ENCODE data around the gene OR6S1.

Gene OR6S1, protein sequence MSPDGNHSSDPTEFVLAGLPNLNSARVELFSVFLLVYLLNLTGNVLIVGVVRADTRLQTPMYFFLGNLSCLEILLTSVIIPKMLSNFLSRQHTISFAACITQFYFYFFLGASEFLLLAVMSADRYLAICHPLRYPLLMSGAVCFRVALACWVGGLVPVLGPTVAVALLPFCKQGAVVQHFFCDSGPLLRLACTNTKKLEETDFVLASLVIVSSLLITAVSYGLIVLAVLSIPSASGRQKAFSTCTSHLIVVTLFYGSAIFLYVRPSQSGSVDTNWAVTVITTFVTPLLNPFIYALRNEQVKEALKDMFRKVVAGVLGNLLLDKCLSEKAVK

DNA sequence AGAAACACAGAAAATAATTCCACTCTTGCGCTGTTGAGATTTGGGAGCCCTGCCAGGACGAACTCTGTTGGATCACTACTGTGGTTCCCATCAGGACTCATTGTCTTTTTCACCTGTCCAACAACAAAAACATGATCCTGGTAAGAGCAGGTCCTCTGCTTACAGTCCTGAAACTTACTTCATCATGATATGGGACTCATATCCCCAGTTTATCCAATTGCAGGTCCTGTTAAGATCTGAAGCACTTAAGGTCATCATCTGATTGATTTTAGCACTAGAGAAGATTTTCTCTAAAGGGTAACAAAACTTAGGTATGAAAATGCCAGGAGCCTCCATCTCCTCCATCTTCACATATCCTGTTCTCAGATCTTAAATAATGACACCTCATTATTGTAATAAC lies at the start of gene OR6S1:
Gene OR6S1 (minus strand): TSS at position 101 of the 400 bp plus-strand sequence. CDS start 0 bp downstream, at position 101.
- no peak for DNase-seq (ENCODE audit: low read depth in 2 of 2)

DNA sequence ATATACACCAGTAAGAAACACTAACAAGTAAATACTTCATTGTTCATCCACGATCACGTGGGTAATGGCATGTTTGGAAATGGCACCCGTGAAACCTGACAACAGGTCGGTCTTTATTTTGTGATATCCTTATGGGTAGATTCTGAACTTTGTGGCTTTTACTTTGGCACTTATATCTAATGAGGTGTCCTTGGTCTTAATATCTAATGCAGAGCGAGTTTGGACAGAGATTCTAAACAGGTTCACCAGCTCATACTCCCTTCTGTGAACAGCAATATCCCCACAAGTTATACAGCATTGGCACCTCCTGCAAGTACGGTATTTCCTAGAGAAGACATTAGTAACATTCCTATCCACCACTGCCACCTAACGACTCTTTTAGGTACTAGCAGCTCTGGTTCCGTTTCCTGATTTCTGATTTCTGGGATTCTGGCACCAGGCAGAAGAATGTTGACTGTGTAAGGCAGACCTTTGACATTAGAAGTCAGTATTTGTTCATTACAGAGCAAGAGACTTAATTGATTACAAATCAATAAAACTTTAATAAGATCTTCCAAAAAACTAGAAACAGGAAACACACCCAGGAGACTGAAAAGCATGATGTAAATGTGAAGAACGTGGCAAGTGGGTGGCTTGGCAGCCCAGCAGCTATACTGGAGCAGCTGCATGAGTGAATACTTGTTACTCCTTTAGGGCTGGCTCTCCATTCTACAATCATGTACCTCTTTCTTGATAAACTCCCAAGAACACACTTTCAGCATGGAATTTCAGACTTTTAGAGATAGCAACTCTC lies 49.6 kb upstream of the OR6S1 start:
- DNase-seq (ENCODE audit: low read depth in 2 of 2), result peak in 1 of 2 donors; percentile 13

DNA sequence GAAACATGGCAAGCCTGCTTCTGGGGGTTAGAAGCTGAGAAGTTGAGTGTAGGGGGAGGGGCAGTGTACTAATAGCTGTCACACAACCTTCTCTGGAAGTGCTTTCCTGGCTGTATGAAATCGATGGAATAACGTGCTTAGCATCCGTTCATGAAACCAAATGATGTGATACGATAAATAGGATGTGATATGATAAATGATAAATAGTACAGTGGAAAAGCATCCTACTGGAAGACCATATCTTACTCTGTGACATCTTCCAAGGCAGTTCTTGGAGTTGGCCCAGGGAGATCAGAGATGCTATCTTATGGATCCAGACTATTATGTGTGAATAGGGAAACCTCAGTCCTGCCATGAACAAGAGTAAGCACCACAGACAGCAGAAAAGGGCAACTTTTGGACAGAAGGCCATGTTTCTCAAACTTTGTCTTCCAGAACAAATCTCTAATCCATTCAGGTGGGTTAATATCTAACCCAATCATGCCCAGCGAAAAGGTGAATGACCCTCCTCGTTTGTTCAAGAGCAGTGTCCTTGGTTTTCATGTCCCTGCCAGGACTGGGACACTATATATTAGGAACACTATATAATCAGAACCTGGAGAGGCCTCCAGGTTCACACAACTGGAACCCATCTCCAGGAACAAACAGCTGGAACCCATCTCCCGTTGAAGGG lies 46.8 kb upstream of the OR6S1 start, which contains the start of gene ANG:
Gene ANG (plus strand): TSS at position 598 of the 673 bp plus-strand sequence. CDS start 4,801 bp downstream, outside the sequence.
- DNase-seq (ENCODE audit: low read depth in 2 of 2), result no peak

DNA sequence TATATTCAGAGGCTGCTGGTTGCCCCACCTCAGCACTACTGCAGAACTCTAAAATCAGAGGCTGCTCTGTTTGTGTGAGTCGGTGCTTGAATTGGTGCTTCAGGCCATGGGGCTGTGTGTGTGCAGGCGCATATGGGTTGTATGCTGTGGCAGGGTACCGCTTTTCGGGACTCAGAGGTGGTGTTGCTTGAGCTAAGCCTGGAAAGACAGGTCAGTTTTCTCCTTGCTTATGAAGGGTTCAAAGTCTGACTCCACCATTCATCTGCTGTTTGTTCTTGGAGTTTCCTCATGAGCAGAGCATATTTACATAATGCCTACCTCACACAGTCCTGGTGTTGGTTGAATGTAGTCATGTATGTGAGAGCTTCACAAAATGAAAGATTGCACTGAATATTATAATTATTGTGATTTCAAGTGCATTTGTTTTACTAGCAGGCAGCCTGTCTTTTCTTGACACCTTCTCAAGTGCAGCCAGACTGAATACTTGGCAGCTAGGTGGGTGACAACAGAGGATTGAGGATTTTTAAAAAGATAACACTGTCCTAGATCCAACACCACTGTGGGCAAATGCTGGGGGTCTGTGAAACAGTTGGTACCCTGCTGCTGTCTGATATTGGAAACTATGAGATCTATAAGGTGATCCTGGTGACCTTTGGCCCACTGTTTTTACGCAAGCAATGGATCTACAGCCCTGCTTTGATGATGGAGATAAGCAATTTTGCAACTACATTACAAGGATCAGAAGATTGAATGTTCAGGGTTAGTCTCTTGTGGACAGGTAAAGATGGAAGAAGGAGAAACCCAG lies 46.1 kb upstream of the OR6S1 start:
- no peak for DNase-seq (ENCODE audit: low read depth in 2 of 2)

DNA sequence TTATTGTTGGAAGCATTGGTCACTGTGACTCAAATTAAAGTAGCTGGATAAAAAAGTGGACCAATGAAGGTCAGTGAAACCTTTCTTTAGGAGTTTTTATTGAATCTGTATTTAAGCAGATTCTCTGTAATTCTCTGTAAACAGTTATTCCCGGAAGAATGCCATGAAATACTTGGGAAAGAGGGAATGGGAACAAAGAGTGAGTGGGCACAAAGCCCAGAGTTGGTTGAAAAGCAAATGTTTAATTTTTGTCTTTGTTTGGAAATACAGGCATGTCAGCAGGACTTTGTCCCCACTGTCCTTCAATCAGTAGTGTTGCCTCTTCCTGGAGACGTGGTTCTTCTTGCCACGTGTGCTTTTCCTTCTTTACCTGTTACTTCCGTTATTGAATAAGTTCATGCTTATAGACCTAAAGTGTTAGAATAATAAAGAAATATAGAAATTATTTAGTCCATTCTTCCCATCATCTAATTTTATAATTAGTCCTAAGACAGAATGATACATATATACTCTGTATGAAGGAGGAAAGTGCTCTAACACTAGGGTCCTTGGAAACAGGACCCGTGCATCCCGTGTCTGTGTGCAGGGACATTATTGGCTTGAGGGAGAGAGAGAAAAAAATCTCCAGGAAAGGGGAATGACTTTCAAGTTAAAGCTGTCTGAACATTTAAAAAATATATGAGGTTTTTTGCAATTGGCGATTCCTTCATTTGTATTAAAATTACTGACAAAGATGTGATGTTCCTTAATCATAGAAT lies 45.1 kb upstream of the OR6S1 start:
- no peak for DNase-seq (ENCODE audit: low read depth in 2 of 2)

DNA sequence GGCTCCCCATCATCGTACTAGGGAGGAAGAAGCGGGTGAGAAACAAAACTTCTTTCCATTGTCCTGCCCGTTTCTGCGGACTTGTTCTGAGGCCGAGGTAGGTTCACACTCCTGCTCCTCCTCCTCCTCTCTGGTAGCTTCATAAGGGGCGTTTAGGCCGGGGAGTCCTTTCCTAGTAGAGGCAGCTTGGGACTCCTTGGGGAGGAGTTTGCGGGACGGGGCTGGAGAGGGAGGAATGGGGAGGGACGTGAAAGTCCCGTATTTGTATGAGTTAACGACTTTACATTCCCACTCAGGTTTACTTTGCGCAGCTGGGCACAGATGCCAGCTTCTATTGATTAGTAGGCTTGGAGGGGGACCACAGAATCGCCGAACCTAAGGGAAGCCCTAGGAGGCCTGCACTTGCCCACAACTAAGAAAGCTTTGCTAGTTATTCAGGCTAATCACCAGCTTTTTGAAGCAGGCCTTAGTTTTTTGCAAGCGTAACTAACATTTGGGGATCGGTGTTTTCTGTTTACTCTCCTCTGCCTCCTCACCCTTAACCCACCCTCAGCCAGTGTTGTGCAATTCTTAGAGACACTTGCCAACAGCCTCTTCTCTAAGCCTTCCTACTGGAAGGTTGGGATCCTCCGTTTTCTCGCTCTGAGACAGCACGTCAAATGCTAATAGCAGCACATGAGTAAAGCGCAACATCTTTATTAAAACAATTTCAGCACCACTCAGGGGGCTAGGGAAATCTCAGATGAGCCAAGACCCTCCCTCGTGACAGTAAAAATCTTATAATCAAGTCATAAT lies 43.4 kb upstream of the OR6S1 start:
- no peak for DNase-seq (ENCODE audit: low read depth in 2 of 2)

DNA sequence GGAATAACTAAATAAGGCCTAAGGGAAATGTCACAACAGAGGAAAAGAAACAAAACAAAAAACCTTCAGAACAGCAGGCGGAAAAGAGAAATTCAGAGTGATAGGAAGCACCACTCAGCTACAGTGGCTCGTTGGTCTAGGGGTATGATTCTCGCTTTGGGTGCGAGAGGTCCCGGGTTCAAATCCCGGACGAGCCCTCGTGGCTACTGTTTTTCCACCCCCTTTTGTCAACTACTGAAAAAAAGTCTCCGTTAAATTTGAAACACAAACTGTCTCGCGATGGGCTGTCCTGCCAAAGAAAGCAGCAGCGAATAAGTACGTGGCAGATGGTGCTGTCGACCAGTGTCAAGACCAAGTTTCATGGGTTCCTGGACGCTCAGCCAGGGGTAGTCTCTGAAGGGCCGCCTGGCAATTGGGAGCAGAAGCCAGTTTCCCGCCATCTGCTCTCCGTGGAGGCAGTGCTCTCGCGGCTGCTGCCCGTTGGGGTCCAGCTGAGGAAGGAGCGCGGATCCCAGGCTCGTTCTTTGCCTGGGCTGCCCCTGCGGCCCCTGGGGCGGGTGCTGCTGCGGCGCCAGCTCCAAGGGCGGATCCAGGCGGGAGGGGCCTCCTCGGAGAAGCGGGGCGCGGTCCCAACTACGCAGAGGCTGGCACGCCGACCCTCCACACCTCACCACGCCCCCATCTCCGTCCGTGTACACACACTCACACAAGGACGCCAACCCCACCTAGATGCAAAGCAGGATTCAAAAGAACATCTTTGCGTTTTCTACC lies 42.6 kb upstream of the OR6S1 start, which contains the start of gene RNASE4:
Gene RNASE4 (plus strand): TSS at position 670 of the 771 bp plus-strand sequence. CDS start 14,812 bp downstream, outside the sequence.
- DNase-seq (ENCODE audit: low read depth in 2 of 2), result peak; percentile 68 to 74

DNA sequence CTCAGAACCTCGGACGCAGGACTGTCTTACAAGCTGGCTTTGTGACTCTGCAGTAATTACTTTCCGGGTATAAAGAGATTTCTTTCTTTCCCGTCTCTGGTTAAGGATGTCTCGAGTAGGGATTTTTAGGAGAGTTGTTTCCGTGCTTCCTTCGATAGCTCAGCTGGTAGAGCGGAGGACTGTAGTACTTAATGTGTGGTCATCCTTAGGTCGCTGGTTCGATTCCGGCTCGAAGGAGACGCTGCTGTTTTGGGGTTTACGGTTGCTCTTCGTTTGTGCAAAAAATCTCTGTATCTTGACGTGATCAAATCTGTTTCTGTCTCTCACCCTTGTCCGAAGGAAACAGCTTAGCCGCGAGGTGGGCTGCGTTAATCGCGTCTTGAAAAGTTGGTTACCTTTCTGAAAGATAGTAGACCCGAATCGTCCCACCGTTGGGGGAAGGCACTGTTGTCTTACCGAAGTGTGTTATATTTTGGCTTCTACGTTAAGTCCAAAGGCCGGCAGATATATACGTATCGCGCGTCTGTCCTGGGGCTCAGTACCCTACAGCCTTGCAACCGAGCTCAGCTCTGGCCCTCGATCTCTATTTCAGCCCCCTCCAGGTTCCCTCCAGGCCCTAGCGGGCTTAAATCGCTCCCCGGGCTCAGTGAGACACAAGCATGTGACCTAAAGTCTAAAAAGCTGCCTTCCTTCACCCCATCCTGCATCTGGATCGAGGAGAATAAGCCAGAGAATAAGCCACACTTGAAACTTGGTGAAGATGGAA lies 41.8 kb upstream of the OR6S1 start:
- DNase-seq (ENCODE audit: low read depth in 2 of 2), result peak; percentile 61 to 72

DNA sequence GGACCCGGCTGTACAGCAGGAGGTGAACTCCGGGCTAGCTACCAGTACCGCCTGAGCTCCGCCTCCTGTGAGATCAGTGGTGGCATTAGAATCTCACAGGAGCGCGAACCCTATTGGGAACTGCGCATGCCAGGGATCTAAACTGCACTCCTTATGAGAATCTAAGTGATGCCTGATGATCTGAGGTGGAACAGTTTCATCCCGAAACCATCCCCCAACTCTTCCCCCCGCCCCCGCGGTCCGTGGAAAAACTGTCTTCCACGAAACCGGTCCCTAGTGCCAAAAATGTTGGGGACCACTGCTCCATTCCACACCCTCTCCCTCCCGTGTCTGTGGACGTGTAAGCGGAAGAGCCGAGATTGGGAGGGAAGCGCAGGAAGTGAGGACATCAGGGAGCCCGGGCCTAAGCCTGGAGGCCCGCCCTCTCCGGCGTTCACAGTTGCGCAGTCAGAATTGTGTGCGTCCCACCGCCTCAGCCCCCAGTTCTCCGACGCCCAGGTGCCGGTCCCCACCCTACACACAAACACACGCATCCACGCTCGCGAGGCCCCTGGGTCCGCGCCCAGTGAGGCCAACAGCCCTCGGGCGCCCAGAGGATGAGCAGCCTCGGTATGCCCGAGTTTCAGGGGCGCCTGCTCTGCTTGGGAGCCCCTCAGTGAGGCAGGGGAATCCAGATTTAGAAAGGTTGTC lies 41.1 kb upstream of the OR6S1 start:
- peak; percentile 51 to 71 for DNase-seq (ENCODE audit: low read depth in 2 of 2)

DNA sequence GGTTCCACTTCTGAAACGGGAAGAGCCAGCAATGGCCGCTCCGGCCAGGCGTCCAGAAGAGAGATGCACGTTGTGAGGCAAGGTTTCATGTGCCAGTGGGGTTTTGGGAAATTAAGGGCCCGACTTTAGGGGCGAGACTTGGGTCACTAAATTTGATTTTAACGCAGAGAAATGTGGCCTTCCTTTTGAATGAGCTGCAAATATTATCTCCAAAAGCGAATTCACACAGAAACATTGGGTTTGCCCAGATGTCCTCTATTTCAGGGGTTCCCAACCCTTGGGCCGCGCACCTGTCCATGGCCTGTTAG lies 40.6 kb upstream of the OR6S1 start:
- no peak for DNase-seq (ENCODE audit: low read depth in 2 of 2)

DNA sequence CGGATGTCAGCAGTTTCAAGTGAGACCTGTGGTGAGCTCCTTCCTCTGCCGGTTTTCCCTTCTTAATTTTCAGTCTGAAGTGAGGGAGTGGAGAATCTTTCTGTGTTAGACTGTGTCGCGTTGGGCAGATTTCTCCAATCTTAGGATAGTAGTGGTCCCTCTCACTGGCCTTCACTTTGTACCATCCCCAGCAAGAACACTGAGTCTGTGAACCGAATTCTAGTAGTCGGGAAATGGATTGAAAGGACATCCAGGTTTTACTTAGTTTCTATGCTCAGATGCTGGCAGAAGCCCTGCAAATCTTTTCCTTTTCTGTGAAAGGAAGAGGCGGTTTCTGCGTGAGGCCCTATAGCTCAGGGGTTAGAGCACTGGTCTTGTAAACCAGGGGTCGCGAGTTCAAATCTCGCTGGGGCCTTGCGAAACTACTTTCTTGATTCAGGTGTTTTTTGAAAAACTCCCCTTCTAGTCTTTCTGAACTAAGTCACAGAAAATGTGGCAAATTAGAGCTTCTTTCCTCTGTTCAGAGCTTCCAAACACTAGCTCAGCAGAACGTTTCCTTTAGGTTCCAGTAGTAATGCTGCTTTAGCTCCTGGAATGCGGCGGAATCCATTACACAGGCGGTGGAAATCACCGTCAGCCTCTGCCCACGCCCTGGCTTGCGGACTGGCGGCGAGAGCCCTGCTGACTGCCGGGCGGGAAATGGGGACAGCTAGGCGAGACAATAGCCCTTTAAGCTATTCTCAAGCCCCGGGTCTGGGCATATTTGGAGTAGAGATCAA lies 40.0 kb upstream of the OR6S1 start:
- peak; percentile 73 to 88 for DNase-seq (ENCODE audit: low read depth in 2 of 2)

DNA sequence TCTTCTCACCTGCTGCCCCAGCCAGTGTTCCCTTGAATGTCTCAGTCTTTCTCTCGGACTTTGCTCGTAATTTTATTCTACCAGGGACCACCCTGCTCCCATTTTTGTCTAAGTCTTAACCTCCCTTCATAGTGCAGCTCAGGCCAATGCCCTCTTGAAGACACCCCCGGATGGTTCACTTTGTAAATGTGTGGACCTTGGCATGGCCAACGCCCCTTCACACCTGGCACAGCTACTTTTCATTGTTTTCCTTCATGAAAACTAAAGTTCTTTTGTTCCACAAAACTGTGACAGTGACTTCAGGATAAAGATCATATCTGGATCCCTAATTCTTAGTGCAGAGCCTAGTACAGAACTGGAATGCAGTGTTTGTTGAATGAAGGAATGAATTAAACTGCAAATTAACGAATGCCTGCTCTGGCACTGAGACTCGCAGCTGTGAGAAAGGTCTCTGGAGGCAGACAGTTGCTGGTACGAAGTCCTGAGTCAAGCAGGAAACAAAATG lies 39.4 kb upstream of the OR6S1 start:
- DNase-seq (ENCODE audit: low read depth in 2 of 2), result no peak

DNA sequence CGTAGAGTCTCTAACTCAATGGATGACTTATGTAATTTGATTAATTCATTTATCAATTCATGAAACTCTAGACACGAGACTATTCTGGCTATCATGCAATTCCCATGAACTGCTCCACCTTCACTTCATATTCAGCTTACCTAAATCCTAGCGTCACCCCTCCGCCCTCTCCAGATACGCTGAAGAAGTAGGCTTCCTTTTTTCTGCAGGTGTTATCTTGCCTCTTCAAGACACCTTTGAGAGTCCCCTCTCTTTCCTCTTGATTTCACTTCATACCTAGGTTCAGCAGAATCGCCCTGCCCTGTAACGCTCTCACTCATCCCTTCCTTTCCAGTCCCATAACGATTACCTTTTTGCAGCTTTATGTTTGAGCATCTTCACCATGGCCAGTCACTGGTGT lies 38.9 kb upstream of the OR6S1 start:
- DNase-seq (ENCODE audit: low read depth in 2 of 2), result no peak

DNA sequence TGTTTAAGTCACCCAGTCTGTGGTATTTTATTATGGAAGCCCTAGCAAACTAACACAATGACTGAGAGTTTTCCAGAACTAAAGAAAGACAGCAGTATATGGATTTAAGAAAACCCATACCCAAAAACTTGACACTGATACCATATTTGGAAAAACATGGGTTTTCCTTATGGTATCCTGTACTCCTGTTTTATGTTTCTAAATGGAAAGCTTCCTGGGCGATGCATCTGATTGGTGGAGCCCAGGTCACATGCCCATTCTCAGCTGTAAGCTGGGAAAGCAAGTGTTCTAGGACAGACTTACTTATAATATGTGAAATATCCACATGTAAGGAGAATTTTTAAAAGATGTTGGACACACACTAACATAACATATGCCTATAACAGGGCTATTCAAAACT lies 38.4 kb upstream of the OR6S1 start:
- no peak for DNase-seq (ENCODE audit: low read depth in 2 of 2)

DNA sequence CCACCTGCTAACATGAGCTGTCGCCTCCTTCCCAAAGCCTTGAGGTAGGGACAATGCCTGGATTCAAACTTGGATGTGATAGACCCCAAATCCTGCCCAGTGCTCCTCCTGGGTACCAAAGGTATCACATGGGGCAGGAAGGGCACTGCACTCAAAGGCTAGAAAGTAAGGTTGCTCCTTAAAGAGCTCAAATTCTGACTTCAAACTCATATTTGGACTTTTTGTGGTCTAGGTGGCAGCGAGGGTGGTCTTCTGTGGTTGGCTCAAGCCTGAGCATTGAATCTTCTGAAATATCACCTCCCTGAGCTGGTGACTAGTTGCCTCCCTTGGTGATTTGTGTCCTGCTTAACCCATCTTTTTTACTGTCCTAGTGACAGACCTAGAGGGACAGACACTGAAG lies 34.6 kb upstream of the OR6S1 start:
- DNase-seq (ENCODE audit: low read depth in 2 of 2), result no peak

DNA sequence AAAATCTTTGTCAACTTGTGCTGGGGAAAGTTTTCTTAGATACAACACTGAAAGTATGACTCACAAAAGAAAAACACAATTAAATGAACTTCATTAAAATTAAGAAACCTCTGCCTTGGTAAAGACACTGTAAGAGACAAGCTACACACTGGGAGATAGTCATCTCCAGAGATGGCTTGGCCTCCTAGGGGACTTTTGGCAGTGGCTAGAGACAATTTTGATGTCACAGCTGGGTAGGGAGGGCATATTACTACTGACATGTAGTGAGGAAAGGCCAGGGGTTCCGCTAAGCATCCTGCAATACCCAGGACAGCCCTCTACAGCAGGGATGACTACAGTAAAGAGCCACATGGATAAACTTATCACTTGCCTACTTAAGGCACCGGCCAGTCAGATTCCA lies 34.2 kb upstream of the OR6S1 start:
- DNase-seq (ENCODE audit: low read depth in 2 of 2), result no peak
